Mesangial cell (primary cell): Measurements from ENCODE around the gene GPANK1. TPM values are rescaled to one million over a fixed set of nuclear protein-coding genes. Genes with fewer than 3 reads are reported as not detected.

Experiments used
- total RNA-seq: library from RNA; depleted of rRNA; stranded (reverse); fragments of >200 nt; gene quantifications from 2 replicates; pipeline ENCODE4 v1.2.3, GENCODE V29; 2015

Gene GPANK1
- 10.1 and 12.8 TPM in 2 replicates for total RNA-seq

DNA sequence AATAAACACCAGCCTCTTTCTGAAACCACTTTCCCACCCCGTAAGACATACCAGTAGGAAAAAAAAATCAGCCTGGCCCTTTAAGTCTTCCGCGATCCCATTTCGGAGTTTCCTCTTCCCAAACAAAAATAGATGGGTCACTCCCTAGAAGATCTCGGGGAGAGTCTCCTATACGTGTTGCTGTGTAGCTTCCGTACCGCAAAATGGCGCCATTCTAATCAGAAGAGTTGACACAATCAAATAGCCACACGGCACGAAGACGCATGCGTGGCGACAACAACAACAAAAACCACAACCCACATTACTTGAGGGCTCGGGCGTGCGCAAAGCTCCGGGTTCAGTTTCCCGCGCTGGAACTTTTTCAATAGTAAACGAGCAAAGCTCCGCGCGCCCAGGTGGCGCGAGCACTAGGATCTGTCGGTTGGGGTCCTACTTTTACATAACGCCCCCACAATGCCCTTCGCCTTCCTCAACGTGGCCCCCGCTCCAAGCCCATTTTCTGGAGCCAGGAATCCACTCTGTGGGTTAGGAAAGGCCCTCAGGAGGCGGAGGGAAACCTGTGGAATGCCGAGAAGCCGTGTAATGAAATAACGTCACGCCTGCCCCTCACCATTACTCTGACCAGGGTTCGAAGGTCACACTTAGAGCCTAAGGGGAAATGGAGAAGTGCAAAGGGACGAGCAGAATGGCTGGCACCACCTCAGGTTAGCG lies at the start of gene GPANK1:
GPANK1 (minus strand) TSS at position 208 of the 711 bp plus-strand sequence. CDS start 519 bp downstream, outside the sequence.

DNA sequence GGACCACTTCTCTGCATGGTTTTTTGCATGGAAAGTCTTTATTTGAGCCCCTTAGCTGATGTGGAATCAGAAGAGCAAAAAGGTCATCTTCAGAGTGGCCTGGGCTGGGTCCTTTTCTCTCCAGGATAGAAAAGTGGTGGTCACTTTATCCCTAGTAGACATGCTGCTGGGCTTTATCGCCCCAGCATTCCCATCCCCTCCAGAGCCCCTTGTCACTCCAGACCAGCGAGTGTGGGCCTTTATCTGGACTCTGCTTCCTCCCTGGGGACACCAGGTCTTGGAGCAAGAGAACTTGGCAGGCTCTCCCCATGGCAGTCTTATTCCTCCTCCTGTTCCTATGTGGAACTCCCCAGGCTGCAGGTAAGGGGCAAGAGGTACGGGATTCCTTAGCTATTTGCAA lies 41.8 kb upstream of the GPANK1 start, which contains the start of gene LY6G6F:
LY6G6F (plus strand) TSS at position 268 of the 400 bp plus-strand sequence; CDS start at position 309, 41 bp downstream.

GRCh38 chr6:31702819-31703716 lies 38.3 kb upstream of the GPANK1 start, which contains the start of gene ABHD16A:
ABHD16A (minus strand) TSS chr6:31703324; CDS start chr6:31703281, 43 bp downstream.

GRCh38 chr6:31680226-31681134 lies 15.7 kb upstream of the GPANK1 start, which contains the start of gene LY6G5C:
LY6G5C (minus strand) TSS chr6:31681067; CDS start chr6:31680373, 694 bp downstream.

DNA sequence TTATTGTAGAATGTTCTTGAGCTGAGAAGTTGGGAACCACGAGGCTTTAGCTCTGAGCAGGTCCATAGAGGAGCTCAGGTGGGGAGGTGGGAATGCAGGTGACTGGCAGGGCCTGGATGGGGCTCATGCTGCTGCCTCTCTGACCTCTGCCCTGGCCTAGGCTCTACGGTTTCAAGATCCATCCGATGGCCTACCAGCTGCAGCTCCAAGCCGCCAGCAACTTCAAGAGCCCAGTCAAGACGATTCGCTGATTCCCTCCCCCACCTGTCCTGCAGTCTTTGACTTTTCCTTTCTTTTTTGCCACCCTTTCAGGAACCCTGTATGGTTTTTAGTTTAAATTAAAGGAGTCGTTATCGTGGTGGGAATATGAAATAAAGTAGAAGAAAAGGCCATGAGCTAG lies 4.9 kb upstream of the GPANK1 start, which contains the start of gene LY6G5B:
LY6G5B (plus strand) TSS at position 301 of the 400 bp plus-strand sequence. CDS start 975 bp downstream, outside the sequence.

DNA sequence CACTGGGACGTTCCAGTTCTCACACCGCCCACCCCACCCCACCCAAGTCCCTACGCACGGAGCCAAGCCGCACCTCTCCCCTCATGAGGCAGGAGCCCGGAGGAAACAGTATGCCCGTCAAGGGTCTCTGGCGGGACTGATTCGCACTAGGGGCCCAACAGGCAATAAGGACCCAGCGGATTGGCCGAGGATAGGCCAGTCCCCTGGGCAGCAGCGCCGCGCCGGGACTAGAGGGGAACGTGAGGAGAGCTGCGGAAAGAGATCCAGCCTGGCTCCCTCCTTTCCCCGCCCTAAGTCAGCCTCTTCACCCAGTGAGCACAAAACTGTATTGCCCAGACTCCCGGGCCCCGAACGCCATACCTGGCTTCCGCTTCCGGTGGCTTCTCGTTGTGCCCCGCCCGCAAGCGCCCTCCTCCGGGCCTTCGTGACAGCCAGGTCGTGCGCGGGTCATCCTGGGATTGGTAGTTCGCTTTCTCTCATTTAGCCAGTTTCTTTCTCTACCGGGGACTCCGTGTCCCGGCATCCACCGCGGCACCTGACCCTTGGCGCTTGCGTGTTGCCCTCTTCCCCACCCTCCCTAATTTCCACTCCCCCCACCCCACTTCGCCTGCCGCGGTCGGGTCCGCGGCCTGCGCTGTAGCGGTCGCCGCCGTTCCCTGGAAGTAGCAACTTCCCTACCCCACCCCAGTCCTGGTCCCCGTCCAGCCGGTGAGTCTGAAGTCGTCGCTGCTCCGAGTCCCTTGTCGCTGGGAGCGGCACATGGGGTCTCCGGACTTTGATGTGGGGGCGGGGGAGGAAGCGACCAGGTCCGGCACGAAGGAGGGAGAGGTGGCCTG lies 922 bp upstream of the GPANK1 start, which contains the start of gene CSNK2B:
CSNK2B (plus strand) TSS at position 580 of the 836 bp plus-strand sequence. CDS start 752 bp downstream, outside the sequence.

DNA sequence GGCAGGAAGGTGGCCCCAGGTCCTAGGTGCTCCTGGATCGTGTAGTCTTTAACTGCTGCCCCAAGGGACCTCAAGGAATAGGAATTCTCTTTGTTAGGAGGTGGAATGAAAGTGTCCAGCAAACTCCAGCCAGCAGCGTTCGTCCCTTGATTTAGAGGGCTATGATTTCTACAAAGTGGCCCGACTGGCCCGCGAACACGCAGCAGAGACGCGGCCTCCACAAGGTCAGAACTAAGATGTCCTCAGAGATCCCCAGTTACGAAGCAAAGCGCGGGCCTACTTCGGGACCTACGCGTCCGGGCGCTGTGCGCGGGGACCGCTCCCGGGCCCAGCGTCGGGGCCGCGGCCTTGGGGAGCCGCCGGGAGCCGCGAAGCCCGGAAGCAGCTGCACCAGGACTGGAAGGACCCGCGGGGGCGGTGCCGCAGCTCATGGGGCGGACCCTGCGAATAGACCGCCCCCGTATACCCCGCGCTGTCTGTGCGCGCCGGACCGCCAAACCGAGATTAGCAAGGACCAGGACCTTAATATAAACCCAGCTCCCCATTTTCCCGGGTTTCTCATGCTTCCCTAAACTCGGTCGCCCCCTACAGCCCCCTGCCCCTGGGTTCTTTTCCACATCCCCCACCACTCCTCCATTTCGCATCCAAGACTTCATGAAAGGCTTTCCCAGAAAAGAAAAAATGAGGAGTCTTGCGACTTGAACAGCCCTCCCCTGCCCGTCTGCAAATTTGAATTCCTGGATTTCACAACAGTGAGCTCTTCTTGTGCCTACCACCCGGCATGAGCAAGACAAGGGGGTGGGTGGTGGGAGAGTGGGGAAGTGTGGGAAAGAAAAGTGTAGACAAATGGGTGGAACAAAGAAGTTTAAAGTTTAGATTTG lies 4.2 kb downstream of the GPANK1 start, which contains the start of gene C6orf47:
C6orf47 (minus strand) TSS at position 398 of the 881 bp plus-strand sequence. CDS start 831 bp downstream, outside the sequence.

GRCh38 chr6:31655349-31656237 lies 9.2 kb downstream of the GPANK1 start, which contains the start of gene APOM:
APOM (plus strand) TSS chr6:31655894; CDS start chr6:31655967, 73 bp downstream.

DNA sequence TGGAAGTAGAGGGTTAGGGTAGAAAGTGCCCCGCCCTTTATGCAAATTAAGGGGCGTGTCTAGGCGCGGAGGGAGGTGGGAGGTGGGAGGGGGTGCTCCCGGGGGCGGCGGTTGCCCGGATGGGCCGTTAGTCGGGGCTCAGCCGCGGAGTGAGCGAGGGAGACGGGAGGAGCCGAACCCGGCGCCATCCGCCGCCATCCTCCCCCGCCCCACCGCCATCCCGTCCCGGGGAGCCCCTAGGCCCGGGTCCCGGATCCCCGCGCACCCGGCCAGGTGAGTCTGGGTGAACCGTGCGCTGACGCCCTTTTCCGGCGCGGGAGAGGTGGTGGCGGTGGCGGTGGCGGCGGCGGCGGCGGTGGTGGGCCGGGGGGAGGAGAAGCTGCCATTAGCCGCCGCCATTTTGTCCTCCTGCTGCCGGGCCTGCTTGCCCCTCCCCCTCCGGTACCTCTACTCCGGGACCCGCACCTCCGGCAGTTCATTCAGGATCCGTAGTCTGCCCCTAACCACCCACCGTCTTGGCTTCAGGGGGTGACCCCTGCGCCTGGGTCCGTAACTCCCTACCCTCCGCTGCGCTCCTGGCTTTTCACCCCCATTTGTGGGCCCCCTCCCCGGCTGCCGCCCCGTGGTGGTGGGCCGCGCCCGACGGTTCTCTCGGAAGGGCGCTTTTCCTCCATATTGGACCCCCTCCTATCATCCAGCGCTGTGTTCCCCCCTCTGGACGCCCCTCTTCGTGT lies 44.0 kb downstream of the GPANK1 start, which contains the start of gene PRRC2A:
PRRC2A (plus strand) TSS at position 130 of the 734 bp plus-strand sequence. CDS start 2,075 bp downstream, outside the sequence.

GRCh38 chr6:31614684-31615578 lies 49.9 kb downstream of the GPANK1 start, which contains the start of gene AIF1:
AIF1 (plus strand) TSS chr6:31615234; CDS start chr6:31615330, 96 bp downstream.

Other genes with a start within 250 kb of the GPANK1 start
- 7.5 and 28.2 TPM in 2 replicates for gene MICB, start 166.9 kb downstream of the GPANK1 start, total RNA-seq
- gene MCCD1, start 136.0 kb downstream of the GPANK1 start, total RNA-seq = not detected in 2 replicates
- gene DDX39B, start 123.0 kb downstream of the GPANK1 start, total RNA-seq = 416 and 449 TPM in 2 replicates
- gene ATP6V1G2, start 118.4 kb downstream of the GPANK1 start, total RNA-seq = 0.63 and 0.98 TPM in 2 replicates
- 15.2 and 45.0 TPM in 2 replicates for gene NFKBIL1, start 117.4 kb downstream of the GPANK1 start, total RNA-seq
- not detected in 2 replicates for gene LTA, start 92.7 kb downstream of the GPANK1 start, total RNA-seq
- gene TNF, start 89.4 kb downstream of the GPANK1 start, total RNA-seq = 1.3 and 5.7 TPM in 2 replicates
- gene LTB, start 82.6 kb downstream of the GPANK1 start, total RNA-seq = 1.3 and 2.0 TPM in 2 replicates
- not detected in 2 replicates for gene LST1, start 78.7 kb downstream of the GPANK1 start, total RNA-seq
- not detected in 2 replicates for gene NCR3, start 72.0 kb downstream of the GPANK1 start, total RNA-seq
- gene AIF1, start 49.8 kb downstream of the GPANK1 start, total RNA-seq = not detected in 2 replicates
- gene PRRC2A, start 44.3 kb downstream of the GPANK1 start, total RNA-seq = 145 and 181 TPM in 2 replicates
- 343 and 397 TPM in 2 replicates for gene BAG6, start 12.3 kb downstream of the GPANK1 start, total RNA-seq
- 2.8 and 5.2 TPM in 2 replicates for gene APOM, start 9.1 kb downstream of the GPANK1 start, total RNA-seq
- gene C6orf47, start 4.2 kb downstream of the GPANK1 start, total RNA-seq = 13.0 and 16.7 TPM in 2 replicates
- gene CSNK2B, start 1.1 kb upstream of the GPANK1 start, total RNA-seq = 302 and 333 TPM in 2 replicates
- gene LY6G5B, start 5.0 kb upstream of the GPANK1 start, total RNA-seq = 1.3 and 2.3 TPM in 2 replicates
- 0.65 TPM in 1 of 2 replicates, not detected in the other for gene LY6G5C, start 16.1 kb upstream of the GPANK1 start, total RNA-seq
- 31.6 and 46.3 TPM in 2 replicates for gene ABHD16A, start 38.3 kb upstream of the GPANK1 start, total RNA-seq
- not detected in 2 replicates for gene LY6G6F, start 41.9 kb upstream of the GPANK1 start, total RNA-seq
- not detected in 2 replicates for gene LY6G6D, start 50.4 kb upstream of the GPANK1 start, total RNA-seq
- not detected in 2 replicates for gene LY6G6C, start 56.7 kb upstream of the GPANK1 start, total RNA-seq
- gene MPIG6B, start 58.4 kb upstream of the GPANK1 start, total RNA-seq = not detected in 2 replicates
- gene DDAH2, start 64.3 kb upstream of the GPANK1 start, total RNA-seq = 38.1 and 92.2 TPM in 2 replicates
- 577 and 1,120 TPM in 2 replicates for gene CLIC1, start 71.5 kb upstream of the GPANK1 start, total RNA-seq
- 9.3 and 17.6 TPM in 2 replicates for gene MSH5, start 75.0 kb upstream of the GPANK1 start, total RNA-seq
- 1.0 and 5.7 TPM in 2 replicates for gene SAPCD1, start 97.7 kb upstream of the GPANK1 start, total RNA-seq
- 0.81 and 9.8 TPM in 2 replicates for gene VWA7, start 112.3 kb upstream of the GPANK1 start, total RNA-seq
- gene VARS1, start 130.8 kb upstream of the GPANK1 start, total RNA-seq = 85.2 and 165 TPM in 2 replicates
- 71.0 and 128 TPM in 2 replicates for gene LSM2, start 142.0 kb upstream of the GPANK1 start, total RNA-seq
- 0.16 and 0.76 TPM in 2 replicates for gene HSPA1L, start 150.3 kb upstream of the GPANK1 start, total RNA-seq
- gene HSPA1A, start 150.5 kb upstream of the GPANK1 start, total RNA-seq = 55.9 and 60.6 TPM in 2 replicates
- gene HSPA1B, start 162.7 kb upstream of the GPANK1 start, total RNA-seq = 78.6 and 83.3 TPM in 2 replicates
- 62.1 and 191 TPM in 2 replicates for gene NEU1, start 197.8 kb upstream of the GPANK1 start, total RNA-seq
- gene SLC44A4, start 214.0 kb upstream of the GPANK1 start, total RNA-seq = 1.9 TPM in 1 of 2 replicates, not detected in the other
- 50.0 and 68.5 TPM in 2 replicates for gene EHMT2, start 232.7 kb upstream of the GPANK1 start, total RNA-seq
- 2.4 and 6.2 TPM in 2 replicates for gene ZBTB12, start 237.1 kb upstream of the GPANK1 start, total RNA-seq